Measurements from ENCODE around the gene SEC31B.

- TF ChIP-seq CTCF (IDR thresholded peaks at IDR 0.05) (no peak), ZFX (IDR thresholded peaks at IDR 0.05; ENCODE audit: borderline replicate concordance) (no peak)
Measured at GRCh38 chr10:100448951-100449350, 70.7 kb downstream of the SEC31B start.

Data from 22Rv1 (cell line).